HPDE6-E6E7 (cell line): ENCODE measurements around the gene DDX54.
"Not testable (repeated sequence)": the region's sequence is repeated elsewhere in the genome, so short reads cannot be mapped to it uniquely, and the experiment has no call there.

Experiments used
- DNase-seq: peaks from one replicate; pipeline ENCODE4 v3.0.0; 2011; ENCODE audit warnings: missing footprints; ENCODE audit errors: extremely low spot score

The DDX54 gene

DNA sequence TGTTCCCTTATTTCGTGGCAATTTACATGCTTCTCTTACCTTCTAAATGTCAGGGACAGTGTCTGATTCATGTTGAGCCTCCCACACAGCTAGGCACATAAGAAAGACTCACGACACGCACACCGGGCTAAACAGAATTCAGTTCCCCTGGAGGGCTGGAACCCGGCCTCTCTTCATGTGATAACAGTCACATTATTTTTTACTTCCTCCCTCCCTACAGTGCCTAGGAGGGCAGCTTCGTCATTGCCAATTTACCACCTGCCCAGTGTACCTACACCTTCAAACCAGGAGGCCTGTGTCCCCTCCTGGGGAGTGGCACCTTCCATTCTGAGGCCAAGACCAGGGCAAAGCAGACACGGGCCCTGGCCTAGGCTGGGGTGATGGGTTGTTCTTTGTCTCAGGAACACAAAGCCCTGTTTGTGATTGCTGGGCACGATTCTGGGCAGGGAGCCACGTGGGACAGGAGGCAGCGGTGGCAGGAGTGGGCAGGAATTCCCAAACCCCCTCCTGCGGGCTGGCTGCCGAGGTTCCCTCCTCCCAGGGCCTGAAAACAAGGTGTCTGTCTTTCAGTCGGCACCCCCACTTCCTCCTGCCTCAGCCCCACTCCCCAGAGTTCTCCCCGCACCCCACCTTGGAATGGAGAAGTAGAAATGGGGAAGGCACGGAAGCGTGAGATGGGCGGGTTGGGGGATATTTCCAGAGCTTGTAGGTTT is 42.9 kb downstream of the DDX54 start:
- no peak for DNase-seq

GRCh38 chr12:113141716-113142115 is 43.6 kb downstream of the DDX54 start:
- DNase-seq = not testable (repeated sequence)

DNA sequence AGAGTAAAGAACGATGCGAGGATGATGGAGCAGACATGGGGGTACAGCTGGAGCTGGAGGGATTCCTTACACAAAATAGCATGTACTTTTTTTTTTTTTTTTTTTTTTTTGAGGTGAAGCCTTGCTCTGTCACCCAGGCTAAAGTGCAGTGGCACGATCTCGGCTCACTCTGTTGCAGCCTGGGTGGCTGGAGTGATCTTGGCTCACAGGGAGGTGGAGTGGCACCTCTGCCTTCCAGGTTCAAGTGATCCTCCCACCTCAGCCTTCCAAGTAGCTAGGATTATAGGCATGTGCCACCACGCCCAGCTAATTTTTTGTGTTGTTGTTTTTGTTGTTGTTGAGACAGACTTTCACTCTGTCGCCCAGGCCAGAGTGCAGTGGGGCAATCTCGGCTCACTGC is 44.6 kb downstream of the DDX54 start:
- no peak for DNase-seq

GRCh38 chr12:113138826-113139225 is 46.5 kb downstream of the DDX54 start:
- DNase-seq = no peak

GRCh38 chr12:113137861-113138783 is 47.2 kb downstream of the DDX54 start:
- DNase-seq = no peak

GRCh38 chr12:113136990-113137511 is 48.2 kb downstream of the DDX54 start:
- DNase-seq = no peak

DNA sequence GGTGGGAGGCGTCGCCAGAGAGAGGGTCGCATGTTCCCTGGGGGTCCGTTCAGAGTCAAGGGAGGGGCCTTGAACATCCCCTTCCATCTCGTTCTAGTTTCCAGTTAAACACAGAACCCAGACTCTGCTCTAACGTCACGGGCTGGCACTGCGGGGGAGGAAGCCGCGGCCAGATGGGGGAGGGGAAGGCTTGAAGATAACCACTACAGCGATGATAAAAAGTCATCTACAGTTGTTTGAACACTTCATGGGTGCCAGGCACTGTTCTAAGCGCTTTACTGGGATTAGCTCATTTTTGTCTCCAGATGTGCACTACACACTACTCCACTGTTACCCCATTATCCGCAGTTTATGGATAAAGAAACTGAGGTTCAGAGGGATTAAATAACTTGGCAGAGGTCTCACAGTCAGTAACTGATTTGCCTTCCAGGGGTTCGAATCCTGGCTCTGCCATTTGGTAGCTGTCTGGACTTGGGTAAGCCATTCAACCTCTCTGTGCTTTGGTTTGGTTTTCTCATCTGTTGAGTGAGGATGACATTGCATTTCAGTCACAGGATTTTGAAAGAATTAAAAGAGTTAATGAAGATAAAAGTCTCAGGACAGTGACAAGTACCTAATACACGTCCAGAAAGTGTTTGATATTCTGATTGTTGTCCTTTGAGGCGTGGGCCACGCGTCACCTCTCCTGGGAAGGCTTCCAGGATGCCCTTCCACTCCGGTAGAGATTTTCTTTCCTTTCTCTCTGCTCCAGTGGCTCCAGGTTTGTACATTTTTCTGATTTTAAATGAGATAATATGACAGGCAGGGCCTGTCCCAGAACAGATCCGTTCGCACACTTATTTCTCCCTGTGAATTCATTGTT is 48.9 kb downstream of the DDX54 start:
- no peak for DNase-seq

DNA sequence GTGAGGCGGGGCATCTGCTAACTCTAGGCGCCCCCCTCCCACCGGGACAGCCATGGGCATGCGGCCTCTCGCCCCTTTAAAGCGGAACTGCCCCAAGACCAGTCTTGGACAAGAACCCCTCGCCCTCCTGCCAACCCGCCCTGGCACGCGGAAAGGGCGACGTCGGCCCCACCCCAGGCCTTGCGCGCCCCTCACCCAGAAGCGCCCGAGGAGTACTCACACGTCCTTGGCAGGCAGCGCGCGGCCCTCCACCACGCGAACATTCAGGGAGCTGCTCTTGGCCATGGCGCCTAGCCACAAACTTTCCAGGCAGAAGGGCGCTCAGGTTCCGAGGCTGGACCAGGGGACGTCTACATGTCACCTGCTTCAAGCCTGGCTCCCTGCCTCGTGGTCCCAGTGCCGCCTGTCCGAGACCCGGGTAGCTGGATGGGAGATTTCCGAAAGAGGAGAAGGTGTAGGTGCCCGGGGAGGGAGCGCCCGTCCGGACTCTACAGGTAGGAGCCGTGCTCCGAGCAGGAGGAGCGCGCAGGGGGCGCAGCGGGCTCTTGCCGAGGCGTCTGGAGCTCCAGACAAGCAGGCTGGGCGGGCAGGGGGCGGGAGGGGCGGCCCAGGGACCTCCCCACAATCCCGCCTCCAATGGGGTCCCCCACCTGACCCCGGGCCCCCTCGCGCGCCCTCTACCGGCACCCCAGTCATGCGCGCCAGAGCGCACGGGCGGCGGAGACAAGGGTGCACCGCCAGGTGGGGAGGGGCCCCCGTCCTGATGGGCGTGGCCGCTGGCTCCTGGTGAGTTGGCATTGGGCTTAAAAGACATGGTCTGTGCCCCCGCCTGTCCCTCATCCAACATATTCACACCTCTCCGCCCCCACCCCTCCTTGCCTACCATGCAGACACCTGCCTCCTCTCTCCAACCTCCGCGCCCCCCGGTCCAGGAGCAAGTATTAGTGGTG is 49.8 kb downstream of the DDX54 start, which contains the start of gene RASAL1:
Gene RASAL1, minus strand, starts transcription at position 584 of the 950 bp plus-strand sequence. Its CDS starts 299 bp downstream, at position 285.
- peak; percentile 83 for DNase-seq

GRCh38 chr12:113134521-113134951 is 50.7 kb downstream of the DDX54 start:
- DNase-seq = no peak

DNA sequence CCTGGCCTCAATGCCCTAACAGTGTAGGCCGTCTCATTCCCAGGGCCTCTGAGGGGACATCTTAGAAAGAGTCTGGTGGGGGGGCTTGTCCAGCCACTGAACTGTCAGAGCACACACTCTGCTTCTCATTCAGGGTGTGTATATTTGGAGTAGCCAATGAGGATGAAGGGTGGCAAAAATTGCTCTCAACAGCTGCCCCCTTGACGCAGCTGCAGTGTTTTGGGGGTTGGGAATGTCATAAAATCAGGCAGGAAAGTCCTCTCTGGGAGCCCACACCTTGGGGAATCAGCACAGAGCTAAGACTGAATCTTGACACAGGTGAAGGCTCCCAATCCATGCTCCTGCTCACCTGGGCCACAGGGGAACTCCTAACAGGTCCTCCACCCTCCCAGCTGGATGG is 51.2 kb downstream of the DDX54 start:
- DNase-seq = no peak

GRCh38 chr12:113133666-113134065 is 51.6 kb downstream of the DDX54 start:
- no peak for DNase-seq

GRCh38 chr12:113133036-113133435 is 52.2 kb downstream of the DDX54 start:
- DNase-seq = no peak

GRCh38 chr12:113131556-113131955 is 53.7 kb downstream of the DDX54 start:
- no peak for DNase-seq

GRCh38 chr12:113130457-113131135 is 54.7 kb downstream of the DDX54 start:
- no peak for DNase-seq

DNA sequence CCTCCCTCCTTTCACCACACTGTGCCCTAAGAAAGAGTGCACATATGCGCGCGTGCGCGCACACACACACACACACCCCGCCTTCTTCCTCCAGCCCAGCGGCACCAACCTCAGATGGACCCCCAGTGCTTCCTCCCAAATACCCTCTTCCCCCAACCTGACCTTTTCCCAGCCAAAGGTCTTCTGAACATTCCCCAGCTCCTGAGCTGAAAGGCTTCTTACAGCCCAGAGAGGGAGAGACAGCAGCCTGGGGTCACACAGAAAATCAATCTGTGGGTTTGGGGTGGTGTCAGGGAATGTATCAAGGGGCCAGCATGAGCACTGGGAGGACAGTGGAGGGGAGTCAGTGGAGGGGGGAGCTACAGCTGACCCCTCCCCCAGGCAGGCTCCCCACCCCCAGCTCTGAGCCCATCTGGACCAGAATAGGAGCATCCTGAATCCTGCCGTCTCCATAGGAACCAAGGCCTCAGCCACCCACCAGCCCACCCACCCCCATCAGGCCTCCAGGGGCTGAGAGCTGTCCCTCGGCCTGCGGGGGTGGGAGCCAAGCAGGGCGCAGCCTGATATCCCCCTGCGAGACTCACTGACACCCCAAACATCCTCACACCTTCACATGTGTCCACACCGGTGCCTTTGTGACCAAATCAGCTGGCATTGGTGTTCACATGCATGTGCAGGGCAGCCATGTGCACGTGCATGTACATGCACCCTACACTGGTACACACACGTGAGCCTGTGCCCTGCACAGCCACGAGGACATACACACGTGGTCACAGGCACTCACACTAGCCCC is 55.4 kb downstream of the DDX54 start:
- no peak for DNase-seq

DNA sequence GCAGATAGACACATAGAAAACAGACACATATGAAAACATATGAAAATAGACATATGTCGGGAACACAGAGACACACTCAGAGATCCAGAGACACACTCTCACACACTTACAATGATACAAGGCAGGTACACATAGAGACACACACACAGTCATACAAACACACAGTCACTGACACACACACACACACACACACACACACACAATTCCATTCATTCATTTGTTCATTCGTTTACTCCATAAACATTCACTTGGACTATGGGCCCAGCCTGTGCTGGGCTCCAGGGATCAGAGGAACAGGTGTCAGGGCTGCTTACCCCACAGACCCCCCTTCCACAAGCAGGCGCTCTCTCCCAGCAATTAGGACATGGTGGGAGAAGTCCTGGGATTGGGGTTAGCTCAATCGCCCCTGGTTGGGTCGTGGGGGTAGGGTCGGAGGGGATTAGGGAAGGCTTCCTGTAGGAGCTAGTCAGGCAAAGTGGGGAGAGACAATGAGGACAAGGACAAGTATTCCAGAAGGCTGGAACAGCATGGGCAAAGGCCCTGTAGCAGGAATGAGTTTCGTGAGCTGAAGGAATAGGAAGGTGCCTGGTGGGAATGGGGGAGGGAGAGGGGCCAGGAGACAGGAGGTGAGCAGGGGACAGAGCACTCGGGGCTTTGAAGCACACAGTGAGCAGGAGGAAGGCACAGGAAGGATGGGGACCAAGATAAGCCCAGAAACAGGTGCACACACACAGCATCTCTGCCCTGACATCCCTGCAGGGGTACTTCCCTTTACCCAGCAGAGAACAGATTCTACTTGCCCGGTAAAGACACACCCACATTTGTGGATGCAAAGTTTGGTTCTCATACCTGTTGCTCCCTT is 56.2 kb downstream of the DDX54 start:
- DNase-seq = no peak

GRCh38 chr12:113127791-113128199 is 57.5 kb downstream of the DDX54 start:
- no peak for DNase-seq
